Caki2 (cell line): ENCODE measurements around the gene PTPRM. TPM values are rescaled to one million over a fixed set of nuclear protein-coding genes. Genes with fewer than 3 reads are reported as not detected.

Experiments
- DNase-seq: peaks from one replicate; pipeline ENCODE4 v3.0.0-alpha.2; 2015; ENCODE audit warnings: low read depth
- in situ Hi-C: cut with HindIII; loops from 2 replicates; pipeline ENCODE4 v1.10.0; 2016; ENCODE audit warnings: low sequenced_read_pairs, low pct_unique_long_range_greater_than_20kb, mixed read lengths
- total RNA-seq: library from RNA; depleted of rRNA; stranded (reverse); fragments of >200 nt; shearing (Covaris generic); gene quantifications from 2 replicates; pipeline ENCODE4 v1.2.3, GENCODE V29; 2014; ENCODE audit warnings: low replicate concordance

Gene PTPRM
- total RNA-seq, 1 experiment from 2014 or later: 29.1 TPM

DNA sequence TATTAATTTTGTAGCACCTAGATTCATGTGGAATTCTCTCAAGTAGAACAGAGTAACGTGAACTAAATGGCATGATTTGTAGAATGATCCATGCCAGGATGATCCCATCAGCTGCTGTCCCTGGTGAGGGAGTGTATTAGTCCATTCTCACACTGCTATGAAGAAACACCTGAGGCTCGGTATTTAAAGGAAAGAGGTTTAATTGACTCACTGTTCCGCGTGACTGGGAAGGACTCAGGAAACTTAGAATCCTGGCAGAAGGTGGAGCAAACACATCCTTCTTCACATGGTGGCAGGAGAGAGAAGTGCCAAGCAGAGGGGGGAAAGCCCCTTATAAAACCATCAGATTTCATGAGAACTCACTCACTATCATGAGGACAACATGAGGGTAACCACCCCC, 312.6 kb downstream of the PTPRM start:
- in situ Hi-C loops: no loop called here
- peak; percentile 21 for DNase-seq

DNA sequence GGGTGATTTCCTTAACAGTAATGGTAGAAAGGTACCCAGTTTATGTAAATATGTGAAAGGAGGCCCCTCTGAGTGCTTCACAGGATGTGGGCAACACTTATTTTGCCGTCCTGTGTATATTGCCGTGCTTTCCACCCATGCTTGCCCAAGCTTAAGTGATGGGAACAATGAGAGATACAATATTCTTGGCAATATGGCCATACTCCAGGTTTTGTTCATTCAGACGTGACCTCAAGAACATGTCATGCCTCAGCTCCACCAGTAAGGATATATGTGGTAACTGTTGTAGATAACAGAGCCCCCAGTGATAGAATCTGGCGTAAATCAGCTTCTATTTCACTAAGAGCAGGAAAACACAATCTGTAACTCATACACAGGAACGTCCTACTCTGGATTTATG, 318.7 kb downstream of the PTPRM start:
- in situ Hi-C loops: no loop called here
- no peak for DNase-seq

DNA sequence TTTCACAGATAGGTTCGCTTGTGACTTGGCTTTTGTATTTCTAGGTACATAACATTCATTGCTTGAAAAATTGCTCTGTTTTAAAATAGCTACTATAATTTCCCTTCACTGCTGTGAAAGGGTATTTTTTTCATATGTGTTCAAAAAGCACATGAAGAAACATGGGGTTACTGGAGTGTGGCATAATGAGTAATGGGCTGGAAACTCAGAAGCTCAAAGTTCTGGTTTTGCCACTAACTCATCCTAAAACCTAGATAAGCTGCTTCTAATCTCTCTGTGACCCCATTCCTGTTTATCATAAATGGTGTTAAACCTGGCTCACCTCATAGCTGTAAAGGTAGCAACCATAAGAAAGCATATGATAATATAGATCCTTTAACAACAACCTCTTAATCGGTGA, 319.3 kb downstream of the PTPRM start:
- DNase-seq: no peak
- in situ Hi-C loops: no loop called here

DNA sequence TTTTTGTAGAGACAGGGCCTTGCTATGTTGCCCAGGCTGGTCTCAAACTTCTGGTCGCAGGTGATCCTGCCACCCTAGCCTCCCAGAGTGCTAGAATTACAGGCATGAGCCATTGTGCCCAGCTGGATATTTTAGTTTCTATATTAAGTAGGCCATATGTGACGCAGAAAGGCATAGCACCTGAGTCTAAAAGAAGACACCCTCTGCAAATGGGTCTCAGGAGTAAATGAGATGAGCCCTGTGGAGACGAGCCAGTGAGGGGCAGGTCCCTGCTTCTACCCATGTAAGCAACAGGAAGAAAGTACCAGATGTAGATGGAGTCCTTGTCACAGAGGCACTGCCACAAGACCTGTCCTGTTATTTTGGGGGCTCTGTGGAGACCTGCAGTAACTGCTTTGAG, 322.4 kb downstream of the PTPRM start:
- in situ Hi-C loops: no loop called here
- no peak for DNase-seq

DNA sequence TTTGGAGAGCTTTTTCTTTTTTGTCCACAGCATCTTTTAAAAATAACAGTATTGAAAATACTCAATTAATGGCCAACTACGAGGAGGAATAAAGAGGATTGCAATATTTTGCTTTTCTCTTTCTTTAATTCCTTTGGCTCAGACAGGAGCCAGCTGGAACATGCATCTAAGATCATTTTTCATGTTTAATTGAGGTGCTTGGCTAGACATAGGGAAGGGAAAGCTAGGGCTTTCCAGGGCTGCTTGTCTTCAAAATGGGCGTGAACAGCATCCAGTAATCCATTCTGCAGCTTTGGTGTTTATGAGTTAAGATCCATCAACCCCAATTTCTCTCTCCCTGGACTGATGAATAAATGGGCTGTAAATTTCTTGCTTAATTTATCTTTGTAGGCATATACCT, 323.0 kb downstream of the PTPRM start:
- DNase-seq: no peak
- in situ Hi-C loops: no loop called here

DNA sequence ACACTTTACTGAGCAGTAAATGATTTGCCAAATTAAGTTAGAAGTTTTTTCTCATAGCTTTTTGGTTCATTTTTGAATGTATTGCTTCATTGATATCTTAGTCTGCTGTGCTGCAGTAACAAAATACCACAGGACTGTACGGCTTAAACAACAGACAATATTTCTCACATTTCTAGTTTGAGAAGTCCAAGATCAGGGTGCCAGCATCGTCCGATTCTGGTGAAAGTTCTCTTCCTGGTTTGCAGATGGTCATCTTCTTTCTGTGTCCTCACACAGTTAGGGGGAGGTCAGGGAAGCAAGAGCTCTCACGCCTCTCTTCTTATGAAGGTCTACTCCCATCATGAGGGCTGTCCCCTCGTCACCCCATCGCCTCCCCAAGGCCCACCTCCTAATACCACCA, 325.4 kb downstream of the PTPRM start:
- DNase-seq: no peak
- in situ Hi-C loops: no loop called here

DNA sequence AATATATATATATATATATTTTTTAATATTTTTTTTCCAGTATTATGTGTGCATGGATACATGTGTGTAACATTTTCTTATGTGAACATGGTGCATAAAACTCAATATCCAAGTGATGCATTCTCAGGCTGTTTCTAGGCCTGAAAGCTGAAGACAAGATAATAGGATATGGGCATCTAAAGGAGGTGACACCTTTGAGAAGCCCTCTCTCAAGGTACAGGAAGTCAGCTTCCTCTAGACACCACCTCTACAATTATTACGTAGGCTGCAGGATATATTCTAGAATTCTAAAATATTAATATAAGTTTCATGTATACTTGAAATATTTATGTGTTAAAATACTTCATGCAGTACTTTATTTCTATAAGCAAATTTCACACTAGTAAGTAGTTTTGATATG, 327.5 kb downstream of the PTPRM start:
- in situ Hi-C loops: no loop called here
- DNase-seq: no peak

DNA sequence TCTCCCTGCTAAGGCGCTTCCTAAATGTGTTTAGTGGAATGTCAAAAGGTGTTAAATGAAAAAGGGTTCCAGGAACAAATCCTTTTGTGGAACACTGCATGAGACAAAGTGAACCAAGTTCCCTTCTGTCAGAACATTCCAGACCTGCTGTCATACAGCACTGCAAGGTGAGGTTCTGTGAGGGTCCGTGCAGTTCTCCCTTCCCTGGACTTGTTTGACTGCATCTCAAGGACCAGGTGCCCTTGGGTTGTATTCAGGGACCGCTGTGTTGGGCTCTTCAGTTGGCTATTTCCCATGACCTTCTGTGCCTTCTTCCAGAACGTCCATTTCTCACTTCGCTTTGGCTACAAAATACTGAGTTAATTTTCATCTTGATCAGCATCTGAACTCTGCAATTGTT, 328.2 kb downstream of the PTPRM start:
- in situ Hi-C loops: no loop called here

DNA sequence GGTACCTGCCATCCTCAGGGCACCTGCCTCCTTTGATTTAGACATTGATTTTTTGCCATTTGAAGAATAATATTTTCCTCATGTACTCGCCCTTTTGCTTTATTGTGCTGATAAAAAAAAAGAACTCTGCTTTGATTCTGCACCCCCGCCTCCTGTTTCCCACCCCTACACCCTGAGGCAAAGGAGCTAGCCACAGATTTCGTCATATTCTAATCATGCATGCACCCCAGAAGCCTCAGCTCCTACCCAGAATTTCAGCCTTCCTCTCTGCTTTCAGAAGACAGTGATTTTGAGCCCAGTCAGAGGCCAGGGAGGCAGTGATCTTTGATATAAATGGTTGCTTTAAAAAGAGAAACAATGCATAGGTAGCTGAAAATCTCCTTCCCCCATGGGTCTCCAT, 329.0 kb downstream of the PTPRM start:
- in situ Hi-C loops: no loop called here
- DNase-seq: no peak

More for the DNA sequence above, 328.2 kb downstream of the PTPRM start:
- DNase-seq: no peak

DNA sequence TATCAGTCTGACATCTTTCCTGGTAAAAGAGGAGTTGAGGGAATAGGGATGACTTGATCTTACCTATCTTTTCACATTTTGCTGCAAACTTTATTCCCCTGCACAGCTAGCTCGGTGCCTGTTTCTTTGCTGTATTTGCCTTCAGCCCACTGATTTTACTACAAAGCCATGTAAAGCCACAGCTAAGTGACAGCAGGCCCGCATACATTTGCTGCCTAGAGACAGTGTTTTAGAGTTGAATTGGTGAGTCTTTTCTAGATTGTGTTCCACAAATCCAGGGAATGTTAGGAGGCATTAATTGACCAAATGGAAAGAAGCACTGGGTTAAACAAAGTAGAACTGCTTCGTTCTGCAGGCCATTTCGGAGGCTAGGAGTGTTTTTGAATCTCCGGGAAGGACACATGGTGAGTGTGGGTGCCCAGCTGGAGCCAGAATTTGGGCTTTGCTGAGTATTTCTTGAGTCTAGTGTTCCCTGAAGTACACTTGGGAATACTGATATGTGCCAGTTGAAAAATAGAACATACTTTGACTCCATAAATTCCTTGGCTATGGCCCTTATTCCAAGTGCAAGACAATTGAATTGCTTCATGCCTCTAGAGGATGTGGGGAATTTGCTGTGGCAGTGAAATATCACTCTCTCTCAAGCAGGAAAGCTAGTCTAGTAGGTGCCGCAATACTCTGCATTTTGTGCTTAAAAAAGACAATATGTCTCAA, 329.8 kb downstream of the PTPRM start:
- DNase-seq: no peak
- in situ Hi-C loops: no loop called here

DNA sequence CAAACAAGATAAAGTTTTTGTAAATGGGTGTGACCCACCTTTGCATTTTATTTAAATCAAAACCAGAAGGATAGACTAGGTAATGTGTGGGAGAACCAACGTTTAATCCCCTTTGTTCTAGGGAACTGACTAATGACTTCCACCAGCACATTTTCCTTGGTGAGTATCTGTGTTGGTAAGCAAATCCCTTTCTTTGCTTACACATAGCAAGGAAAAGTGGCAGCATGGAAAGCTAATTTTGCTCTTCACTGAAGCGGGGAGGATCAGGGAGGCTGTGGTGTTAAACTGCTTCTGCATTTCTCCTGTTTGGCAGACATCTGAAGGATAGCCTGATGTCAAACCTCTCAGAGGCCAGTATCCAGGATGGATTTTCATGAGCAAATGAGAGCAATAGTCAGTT, 331.1 kb downstream of the PTPRM start:
- in situ Hi-C loops: no loop called here
- DNase-seq: no peak

DNA sequence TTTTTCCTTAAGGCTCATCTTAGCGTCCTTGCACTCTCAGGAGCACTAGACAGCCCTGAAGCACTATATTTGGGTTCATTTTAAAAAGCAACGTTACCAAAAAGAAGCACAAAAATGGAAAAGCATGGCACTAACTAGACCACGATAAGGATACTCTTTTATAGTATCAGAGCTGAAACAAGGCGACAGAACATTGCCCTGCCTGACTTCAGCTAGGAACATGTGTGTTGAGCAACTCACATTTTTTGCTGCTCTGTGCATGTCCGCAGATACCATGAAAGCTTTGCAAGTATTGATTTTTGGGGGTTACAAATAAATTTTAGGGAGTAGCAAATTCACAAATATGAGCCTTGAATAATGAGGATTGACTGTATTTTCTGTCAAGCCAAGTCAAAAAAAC, 332.0 kb downstream of the PTPRM start:
- no peak for DNase-seq
- in situ Hi-C loops: no loop called here

DNA sequence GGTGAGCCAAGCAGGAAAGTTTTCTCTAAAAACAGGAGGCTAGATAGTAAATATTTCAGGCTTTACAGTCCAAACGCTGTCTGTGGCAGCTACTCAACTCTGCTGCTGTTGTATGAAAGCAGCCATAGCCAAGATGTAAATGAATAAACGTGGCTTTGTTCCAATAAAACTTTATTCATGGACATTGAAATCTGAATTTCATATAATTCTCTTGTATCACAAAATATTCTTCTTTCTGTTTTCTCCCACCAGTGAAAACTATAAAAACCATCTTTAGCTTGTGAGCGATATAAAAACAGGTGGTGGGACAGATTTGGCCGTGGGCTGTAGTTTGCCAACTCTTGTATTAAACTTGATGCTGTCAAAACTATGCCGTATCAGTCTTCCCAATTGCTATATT, 333.0 kb downstream of the PTPRM start:
- in situ Hi-C loops: no loop called here
- DNase-seq: no peak

DNA sequence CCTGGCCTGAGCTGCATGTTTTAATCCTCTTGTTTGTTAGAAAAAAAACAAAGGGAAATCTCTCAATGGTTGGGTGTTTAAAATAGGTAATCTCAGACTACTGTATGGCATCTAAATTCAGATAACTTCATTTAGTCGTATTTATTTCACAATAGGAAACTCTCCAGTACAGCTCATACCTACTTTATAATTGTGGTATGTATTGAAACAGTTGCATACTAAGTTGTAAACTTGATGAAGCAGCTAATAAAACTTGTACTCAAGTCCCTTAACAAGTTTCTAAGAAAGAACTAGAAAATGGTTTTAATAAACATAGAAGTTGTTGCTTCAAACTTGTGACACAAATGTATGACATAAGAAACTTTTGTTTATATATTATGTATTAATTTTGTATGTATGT, 334.5 kb downstream of the PTPRM start:
- no peak for DNase-seq
- in situ Hi-C loops: no loop called here

DNA sequence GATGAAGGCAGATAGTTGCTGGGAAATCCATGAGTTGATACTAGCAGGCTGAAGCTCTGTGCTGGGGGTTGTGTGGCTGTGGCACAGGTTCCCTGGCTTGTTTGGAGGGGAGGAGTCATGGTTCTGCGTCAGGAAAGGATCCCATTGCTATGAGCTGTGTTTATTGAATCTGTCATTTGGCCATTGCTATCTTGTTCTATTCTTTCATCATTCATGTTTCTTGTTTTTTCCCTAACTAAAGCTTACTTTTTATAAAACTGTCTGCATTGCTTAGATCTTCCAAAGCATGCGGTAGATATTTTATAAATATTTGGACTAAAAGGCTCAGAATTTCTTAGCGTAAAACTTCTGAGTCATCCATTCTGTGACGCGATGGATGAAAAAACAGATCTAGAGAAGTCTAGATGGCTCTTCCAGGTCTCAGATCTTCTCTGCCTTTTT, 335.3 kb downstream of the PTPRM start:
- no peak for DNase-seq
- in situ Hi-C loops: no loop called here

DNA sequence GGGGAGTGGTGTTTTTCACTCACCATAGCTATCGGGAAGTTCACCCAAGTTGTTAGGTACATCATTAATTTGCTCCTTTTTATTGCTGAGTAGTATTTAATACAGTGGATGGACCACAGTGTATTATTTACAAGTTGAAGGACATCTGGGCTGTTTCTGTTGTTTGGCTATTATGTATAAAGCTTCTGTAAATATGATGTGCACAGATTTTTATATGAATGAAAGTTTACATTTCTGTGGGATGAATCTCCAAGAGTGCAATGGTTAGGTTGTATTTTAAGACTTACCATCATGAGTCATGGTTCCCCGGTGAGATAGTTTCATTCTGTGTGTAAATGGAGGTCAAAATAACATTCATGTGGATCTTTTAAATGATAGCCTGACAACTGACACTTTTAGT, 337.4 kb downstream of the PTPRM start:
- no peak for DNase-seq
- in situ Hi-C loops: no loop called here

DNA sequence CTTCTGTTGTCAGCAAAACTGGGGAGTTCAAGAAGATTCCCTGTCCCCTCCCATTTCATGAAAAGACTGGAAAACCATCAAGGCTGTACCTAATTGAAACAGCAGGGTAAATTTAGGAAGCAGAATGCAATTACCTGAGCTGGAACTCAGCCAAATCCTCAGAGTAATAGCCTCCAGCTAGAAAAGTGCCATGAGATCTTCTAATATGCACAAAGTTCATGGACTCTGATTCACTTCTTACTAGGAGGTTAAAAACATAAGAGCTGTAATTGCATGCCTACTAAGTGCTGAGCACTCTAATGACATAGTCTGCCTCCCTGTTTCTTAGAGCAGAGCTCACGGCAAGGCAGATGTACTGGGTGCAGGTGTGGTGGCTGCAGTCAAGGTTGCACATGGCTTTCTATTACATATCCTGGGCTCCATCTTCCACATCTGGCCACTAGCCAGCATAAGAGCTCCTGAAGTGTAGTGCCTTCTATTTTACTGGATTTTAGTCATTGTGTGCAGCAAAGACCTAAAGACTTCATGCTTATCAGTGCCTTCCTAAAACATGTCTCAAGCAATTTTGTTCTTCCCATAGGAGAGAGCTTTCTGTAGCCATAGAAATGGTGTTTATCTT, 341.7 kb downstream of the PTPRM start:
- DNase-seq: peak; percentile 8
- in situ Hi-C loops: no loop called here

DNA sequence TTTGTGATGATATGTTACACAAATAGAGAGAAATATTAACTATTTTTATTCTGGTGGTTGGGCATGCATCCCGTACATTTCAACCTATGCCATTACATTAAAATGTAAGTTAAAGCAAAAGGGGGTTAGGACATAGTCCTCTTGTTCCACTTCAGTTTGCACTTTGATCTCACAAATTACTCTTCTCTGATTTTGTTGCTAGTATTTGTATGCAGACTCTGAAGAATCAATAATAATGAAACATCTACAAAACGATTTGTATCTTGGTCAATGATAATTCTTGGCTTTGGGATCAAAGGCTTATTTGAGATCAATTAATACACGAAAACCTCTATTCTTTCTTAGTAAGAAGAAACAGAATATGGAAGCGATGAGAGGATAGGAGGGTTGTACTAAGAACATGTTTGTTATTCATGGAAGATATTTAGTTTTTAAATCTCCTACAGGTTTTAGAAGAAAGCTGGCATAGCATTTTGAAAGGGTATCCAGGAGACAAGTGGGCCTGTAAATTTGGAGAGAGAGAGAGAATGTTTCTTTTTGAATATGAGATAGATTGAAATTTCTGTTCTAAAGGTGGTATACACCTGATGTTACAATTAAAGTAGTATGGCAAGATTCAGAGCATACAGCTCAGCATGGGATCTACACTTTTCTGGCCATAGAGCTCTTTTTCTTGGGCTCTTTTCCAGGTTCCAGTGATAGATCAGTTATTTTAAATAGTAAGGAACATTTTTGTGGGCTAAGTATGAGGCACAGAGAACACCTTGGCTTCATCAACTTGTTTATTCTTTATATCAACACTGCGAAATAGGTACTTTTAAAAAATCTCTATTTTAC, 347.9 kb downstream of the PTPRM start:
- no peak for DNase-seq
- in situ Hi-C loops: no loop called here

DNA sequence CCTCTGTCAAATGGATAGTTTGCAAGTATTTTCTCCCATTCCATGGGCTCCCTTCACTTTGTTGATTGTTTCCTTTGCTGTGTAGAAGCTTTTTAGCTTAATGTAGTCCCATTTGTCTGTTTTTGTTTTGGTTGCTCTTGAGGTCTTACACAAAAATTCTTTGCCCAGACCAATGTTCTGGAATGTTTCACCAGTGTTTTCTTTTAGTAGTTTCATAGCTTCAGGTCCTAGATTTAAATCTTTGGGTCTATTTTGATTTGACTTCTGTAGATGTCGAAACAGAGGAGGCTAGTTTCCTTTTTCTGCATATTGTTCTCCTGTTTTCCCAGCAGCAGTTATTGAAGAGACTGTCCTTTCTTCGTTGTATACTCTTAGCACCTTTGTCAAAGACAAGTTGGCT, 351.6 kb downstream of the PTPRM start:
- no peak for DNase-seq
- in situ Hi-C loops: no loop called here
